ENCODE results near the gene PRPSAP2.

PRPSAP2 gene

DNA sequence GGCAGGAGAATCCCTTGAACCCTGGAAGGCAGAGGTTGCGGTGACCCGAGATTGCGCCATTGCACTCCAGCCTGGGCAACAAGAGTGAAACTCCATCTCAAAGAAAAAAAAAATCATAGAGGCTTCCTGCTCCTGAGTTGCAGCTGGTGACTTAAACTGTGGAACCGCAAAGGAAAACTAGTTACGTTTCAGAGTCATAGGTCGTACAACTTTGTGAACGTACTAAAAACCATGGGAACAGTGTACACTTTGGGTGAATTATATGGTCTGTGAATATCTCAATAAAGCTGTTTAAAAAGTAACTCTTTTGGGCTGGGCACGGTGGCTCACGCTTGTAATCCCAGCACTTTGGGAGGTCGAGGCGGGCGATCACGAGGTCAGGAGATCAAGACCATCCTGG is 117.7 kb downstream of the PRPSAP2 start:
- DNase-seq (ENCODE audit: low read depth), result no peak
- TF ChIP-seq, protein P1, sequence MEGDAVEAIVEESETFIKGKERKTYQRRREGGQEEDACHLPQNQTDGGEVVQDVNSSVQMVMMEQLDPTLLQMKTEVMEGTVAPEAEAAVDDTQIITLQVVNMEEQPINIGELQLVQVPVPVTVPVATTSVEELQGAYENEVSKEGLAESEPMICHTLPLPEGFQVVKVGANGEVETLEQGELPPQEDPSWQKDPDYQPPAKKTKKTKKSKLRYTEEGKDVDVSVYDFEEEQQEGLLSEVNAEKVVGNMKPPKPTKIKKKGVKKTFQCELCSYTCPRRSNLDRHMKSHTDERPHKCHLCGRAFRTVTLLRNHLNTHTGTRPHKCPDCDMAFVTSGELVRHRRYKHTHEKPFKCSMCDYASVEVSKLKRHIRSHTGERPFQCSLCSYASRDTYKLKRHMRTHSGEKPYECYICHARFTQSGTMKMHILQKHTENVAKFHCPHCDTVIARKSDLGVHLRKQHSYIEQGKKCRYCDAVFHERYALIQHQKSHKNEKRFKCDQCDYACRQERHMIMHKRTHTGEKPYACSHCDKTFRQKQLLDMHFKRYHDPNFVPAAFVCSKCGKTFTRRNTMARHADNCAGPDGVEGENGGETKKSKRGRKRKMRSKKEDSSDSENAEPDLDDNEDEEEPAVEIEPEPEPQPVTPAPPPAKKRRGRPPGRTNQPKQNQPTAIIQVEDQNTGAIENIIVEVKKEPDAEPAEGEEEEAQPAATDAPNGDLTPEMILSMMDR (conservative IDR thresholded peaks at IDR 0.05; ENCODE audit: low read depth, low read length), result no peak

DNA sequence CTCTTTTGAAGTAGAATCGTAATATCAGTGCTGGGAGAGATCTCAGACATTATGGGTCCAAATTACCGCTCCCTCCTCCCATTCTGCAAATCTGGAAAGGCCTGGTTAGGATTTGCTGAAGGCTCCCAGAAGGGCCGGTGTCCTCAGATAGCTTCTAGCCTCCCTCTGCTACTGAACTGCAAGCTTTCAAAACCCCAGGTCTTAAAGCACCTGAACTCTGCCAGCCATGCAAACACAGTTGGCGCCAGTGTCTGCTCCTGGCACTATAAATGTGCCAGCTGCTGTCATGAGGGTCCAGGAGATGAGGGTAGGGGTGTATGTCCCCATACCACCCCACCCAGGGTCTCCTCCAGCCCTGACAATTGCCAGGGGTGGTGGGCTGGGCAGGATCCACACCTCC is 118.3 kb downstream of the PRPSAP2 start:
- no peak for DNase-seq (ENCODE audit: low read depth)
- H3K4me3 ChIP-seq (ENCODE audit: low read length), result no peak overlapping the region
- TF ChIP-seq, protein P1 (conservative IDR thresholded peaks at IDR 0.05; ENCODE audit: low read depth, low read length), result no peak

More for the DNA sequence above, 117.7 kb downstream of the PRPSAP2 start:
- H3K4me3 ChIP-seq (ENCODE audit: low read length), result no peak overlapping the region

DNA sequence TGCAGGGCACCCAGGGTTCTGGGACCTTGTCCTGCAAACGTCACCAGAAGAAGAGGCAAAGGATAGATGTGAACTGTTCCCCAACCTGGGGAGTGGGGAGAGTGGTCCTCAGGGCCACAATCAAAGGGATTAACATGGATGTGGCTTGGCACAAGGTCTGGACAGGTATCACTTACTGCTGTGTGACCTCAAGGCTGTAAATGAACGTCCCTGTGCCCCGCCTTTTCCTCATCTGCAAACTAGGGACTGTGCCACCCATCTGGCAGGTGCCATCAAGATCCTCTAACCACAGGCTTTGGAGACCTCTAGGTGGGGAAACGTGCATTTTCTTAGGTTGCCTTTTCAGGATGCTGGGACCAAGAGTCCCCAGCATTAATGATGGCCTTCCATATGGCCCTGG is 119.1 kb downstream of the PRPSAP2 start:
- no peak overlapping the region for H3K4me3 ChIP-seq (ENCODE audit: low read length)
- DNase-seq (ENCODE audit: low read depth), result no peak
- TF ChIP-seq, protein P1 (conservative IDR thresholded peaks at IDR 0.05; ENCODE audit: low read depth, low read length), result no peak

DNA sequence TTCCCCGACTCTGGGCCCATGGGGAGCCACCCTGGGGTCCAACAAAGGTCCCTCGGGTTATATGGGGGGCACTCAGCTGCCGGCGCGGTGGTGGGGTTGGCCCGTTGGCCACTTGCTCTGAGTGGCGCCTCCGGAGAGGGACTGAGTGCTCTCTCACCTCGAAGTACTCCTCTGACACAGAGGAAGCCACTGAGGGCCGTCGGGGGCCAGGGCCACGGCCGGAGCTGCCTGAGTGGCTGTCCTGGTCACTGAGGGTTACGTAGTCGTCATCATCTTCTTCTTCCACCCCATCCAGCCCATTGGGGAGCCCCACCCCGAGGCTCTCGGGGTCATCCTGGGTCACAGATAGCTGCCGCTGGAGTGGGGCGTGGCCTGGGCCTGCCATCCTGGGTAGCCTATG is 119.7 kb downstream of the PRPSAP2 start:
- no peak for DNase-seq (ENCODE audit: low read depth)
- no peak overlapping the region for H3K4me3 ChIP-seq (ENCODE audit: low read length)
- TF ChIP-seq, protein P1 (conservative IDR thresholded peaks at IDR 0.05; ENCODE audit: low read depth, low read length), result no peak

DNA sequence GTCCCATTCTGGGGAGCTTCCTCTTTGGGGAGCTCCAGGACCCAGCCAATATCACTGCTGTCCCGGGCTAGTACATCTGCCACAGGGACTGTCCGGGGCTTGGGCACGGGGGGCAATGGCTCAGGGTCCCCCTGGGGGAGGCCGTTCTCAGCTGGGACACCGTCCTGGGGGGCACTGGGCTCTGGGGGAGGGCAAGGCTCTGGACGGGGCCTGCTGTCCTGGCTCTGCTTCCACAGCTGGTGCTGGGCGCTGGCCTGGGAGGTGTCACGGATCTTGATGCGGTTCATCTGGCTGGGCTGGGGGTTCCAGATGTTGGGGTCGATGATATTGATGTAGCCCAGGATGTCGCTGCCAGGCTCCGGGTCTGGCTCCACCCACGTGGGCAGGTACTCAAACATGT is 120.1 kb downstream of the PRPSAP2 start:
- no peak overlapping the region for H3K4me3 ChIP-seq (ENCODE audit: low read length)
- TF ChIP-seq, protein P1 (conservative IDR thresholded peaks at IDR 0.05; ENCODE audit: low read depth, low read length), result no peak
- no peak for DNase-seq (ENCODE audit: low read depth)

DNA sequence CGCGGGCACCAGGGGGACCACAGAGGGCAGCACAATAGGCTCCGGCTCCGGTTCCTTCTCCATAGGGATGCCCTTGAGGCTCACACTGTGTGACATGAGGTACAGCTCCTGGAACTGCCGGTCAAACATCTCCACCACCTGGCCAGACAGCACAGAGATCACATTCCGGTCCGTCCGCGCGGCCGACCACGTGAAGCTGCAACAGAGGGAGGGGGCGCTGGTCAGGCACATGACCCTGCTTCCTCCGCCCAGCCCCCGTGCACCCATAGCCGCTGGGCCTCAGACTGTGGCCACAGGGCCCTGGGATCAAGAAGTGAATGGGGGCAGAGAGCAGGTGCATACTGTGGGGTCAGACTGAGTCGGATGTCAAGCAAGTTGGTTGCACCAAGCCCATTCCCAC is 120.7 kb downstream of the PRPSAP2 start:
- no peak for DNase-seq (ENCODE audit: low read depth)
- no peak overlapping the region for H3K4me3 ChIP-seq (ENCODE audit: low read length)
- TF ChIP-seq, protein P1 (conservative IDR thresholded peaks at IDR 0.05; ENCODE audit: low read depth, low read length), result no peak

Data from retinal pigment epithelial cell (primary cell).